ENCODE measurements around the gene CCDC50.

CCDC50 gene

GRCh38 chr3:191381303-191381702 lies 52.1 kb downstream of the CCDC50 start:
- no peak for DNase-seq (ENCODE audit: low spot score)

GRCh38 chr3:191382661-191383060 lies 53.5 kb downstream of the CCDC50 start:
- no peak for DNase-seq (ENCODE audit: low spot score)

DNA sequence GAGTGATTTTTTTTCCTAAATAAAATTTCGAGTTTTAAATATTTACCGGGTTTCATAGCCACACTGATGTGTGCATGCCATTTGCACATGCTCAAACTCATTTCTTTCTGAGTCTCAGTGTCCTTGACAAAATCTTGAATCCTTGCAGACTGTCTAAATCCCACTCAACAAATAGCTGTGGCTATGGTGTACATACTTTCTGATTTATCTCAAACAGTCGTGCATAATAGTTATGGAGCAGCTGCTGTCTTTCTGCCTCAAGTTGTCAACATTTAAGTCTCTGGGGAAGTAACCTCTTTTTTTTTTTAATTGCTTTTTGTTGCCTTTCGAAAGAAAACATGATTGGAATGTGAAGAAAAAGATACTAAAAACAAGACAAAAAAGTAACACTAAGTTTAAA lies 53.9 kb downstream of the CCDC50 start:
- DNase-seq (ENCODE audit: low spot score), result no peak

- no peak for DNase-seq (ENCODE audit: low spot score)
Observed at GRCh38 chr3:191385101-191385500, 55.9 kb downstream of the CCDC50 start.

- no peak for DNase-seq (ENCODE audit: low spot score)
Observed at GRCh38 chr3:191387441-191388077, 58.4 kb downstream of the CCDC50 start.

DNA sequence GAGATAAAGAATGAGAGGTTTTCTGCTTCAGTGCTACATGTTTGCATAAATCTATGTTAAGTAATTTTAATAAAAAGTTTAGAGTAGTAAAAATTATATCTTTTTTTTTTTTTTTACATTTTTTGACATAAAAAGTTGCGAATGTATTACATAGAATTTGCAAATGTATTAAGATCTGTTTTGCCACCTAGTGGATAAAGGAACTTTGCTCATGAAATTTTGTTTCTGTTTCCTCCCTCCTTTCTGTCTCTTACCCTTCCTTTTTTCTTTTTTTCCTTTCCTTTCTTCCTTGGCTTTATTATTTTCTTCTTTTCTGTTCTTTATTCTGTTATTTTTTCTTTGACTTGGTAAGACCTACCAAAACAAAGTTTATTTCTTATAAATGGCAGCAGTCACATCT lies 59.6 kb downstream of the CCDC50 start:
- DNase-seq (ENCODE audit: low spot score), result no peak

DNA sequence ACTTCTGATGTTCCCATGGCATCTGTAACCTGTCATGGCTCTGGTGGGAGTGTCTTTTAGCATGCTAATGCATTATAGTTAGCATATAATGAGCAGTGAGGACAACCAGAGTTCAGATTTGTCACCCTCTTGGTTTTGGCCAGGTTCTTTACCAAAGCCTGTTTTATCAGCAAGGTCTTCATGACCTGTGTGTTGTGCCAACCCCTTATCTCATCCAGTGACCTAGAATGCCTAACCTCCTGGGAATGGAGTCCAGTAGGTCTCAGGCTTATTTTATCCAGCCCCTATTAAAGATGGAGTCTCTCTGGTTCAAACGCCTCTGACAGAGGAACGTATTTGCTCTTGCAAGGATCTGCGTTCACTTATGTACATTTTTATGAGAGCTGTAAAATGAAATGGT lies 61.4 kb downstream of the CCDC50 start:
- no peak for DNase-seq (ENCODE audit: low spot score)

DNA sequence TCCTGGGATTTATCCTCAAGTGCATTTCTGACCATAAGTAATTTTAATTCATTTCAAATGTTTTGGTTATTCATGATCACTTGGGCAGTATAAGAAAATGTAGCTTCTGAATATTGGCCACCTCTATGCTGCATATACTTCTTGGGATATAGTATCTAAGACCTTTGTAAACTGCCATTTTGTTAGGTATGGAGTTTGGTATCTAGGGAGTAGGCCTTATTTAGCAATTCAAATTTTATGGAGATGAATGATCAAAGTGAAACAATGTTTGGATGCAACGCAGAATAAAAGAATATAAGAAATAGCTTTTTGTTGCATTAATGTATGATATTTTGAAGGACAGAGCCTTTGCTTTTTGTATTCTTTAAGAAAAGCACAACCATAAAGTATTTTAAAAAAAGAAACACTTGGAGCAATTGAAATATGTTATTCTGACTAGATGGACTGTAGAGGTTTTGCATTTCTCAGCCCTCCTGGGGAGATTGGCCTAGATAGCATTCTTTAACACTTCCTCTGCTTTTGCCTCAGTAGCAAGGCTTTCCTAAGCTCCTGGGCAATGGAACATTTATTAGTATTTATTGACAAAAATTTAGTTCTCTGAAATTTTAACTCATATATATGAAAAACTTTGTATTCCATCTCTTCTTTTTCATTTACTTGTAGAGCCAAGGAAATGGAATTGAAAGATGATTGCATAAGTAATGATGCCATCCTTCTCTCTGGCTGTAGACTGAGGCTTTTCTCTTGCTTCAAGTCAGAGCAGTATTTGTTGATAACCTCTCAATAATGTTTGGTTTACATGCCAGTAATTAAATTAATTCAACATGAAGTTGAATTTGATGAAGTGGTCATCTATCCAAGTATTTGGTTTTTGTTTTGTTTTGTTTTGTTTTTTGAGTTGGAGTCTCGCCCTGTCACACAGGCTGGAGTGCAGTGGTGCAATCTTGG lies 62.9 kb downstream of the CCDC50 start:
- no peak for DNase-seq (ENCODE audit: low spot score)

GRCh38 chr3:191393146-191393545 lies 64.0 kb downstream of the CCDC50 start:
- no peak for DNase-seq (ENCODE audit: low spot score)

GRCh38 chr3:191397771-191398170 lies 68.6 kb downstream of the CCDC50 start:
- DNase-seq (ENCODE audit: low spot score), result no peak

GRCh38 chr3:191398607-191399006 lies 69.4 kb downstream of the CCDC50 start:
- DNase-seq (ENCODE audit: low spot score), result no peak

- no peak for DNase-seq (ENCODE audit: low spot score)
Observed at GRCh38 chr3:191399918-191400317, 70.7 kb downstream of the CCDC50 start.

- DNase-seq (ENCODE audit: low spot score), result no peak
Observed at GRCh38 chr3:191401775-191402357, 72.7 kb downstream of the CCDC50 start.

GRCh38 chr3:191409791-191410359 lies 80.7 kb downstream of the CCDC50 start:
- DNase-seq (ENCODE audit: low spot score), result no peak

- DNase-seq (ENCODE audit: low spot score), result no peak
Observed at GRCh38 chr3:191412759-191413158, 83.6 kb downstream of the CCDC50 start.

DNA sequence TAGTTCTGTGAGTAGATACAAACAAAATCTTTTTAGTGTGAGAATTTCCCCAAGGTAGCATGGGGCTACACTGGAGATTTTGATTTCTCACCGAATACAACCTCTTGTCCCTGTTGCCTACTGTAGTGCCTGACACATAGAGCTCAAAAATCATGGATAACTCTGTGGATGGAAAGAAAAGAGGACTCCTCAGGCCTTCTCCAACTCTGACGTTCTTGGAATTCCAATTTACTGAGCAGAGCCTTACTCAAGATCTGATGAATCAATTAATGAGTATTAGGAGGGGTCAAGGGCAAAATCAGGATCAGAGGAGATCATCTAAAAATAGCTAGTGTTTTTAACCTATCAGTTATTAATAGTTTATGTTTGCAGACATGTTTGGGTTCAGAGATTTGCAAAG lies 85.1 kb downstream of the CCDC50 start:
- DNase-seq (ENCODE audit: low spot score), result no peak

DNA sequence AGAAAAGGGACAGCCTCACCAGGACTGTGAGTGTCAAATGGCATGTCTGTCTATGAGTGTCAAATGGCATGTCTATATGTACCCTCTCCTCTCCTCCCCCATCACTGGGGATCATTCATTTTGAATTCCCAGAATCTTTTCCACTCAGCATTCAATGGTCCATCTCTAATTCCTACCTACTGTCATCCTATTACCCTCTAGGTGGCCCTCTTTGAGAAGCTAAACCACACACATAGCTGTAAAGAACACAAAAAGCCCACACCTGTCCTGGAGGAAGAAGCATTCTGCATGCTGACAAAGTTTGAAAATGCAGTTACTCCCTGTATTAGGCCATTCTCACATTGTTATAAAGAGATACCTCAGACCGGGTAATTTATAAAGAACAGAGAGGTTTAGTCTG lies 85.5 kb downstream of the CCDC50 start:
- DNase-seq (ENCODE audit: low spot score), result no peak

DNA sequence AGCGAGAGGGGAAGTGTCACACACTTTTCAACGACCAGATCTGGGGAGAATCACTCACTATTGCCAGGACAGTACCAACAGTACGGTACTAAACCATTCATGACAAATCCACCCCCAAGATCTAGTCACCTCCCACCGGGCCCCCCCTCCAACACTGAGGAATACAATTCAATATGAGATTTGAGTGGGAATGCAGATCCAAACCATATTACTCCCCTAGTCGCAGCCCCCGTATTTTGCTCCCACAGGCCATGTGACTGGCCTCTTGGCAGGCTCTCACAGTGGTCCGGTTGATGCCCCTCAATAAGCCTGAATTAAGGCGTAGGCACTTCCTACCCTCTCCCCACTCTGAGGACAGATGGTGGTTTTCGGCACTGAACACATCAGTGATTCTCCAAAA lies 86.4 kb downstream of the CCDC50 start:
- DNase-seq (ENCODE audit: low spot score), result no peak

DNA sequence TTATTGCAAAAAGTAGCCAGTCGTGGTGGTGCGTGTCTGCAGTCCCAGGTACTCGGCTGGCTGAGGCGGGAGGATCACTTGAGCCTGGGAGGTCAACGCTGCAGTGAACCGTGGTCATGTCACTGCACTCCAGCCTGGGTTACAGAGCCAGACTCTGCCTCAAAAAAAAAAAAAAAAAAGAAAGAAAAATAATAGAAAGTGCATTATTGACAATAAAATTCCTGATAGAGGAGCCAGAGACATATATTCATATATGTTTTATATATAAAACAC lies 88.2 kb downstream of the CCDC50 start:
- DNase-seq (ENCODE audit: low spot score), result no peak

DNA sequence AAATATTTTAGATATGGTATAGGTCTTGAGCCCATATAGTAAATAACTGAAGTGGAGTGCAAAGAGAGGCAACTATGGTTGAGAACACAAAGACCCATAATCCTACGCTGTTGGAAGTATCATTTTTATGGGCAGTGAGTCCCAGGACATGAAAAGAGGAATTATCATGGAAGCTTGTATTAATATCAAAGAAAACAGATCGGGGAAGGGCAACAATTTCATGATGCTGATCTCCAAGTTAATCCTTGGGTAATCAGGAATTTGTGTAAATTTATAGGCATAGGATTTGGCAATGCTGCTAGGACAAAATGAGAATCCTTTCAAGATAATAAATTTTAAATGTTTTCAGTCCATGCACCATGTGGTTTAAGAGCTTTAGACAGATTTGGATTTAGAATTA lies 91.6 kb downstream of the CCDC50 start:
- no peak for DNase-seq (ENCODE audit: low spot score)

DNA sequence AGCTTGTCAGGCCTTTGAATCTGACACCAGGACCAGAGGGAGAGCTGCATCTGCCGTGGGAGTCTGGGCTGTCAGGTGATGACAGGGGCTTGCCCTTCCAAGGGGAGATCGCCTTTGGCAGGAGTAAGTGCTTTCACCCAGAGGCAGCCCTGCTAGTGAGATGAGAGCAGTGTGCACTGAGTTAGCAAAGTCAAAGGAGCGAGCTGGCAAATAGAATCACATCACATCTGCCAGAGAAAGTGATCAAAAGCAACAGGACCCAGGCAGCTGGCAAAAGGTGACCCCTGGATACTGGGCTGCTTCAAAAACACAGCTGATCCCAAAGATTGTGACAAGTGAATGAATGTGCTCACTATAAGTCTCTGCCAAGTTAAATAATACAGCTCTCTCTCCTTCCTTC lies 95.7 kb downstream of the CCDC50 start:
- DNase-seq (ENCODE audit: low spot score), result no peak

GRCh38 chr3:191425322-191425734 lies 96.1 kb downstream of the CCDC50 start:
- DNase-seq (ENCODE audit: low spot score), result no peak

GRCh38 chr3:191426311-191426710 lies 97.1 kb downstream of the CCDC50 start:
- DNase-seq (ENCODE audit: low spot score), result no peak

All from pons (tissue), 1 donor.